ENCODE data around the gene ZNF365.
A peak's percentile ranks its signal among the peaks of the same experiment; 100 is the strongest.
"Not testable (repeated sequence)": the region's sequence is repeated elsewhere in the genome, so short reads cannot be mapped to it uniquely, and the experiment has no call there.

The ZNF365 gene

GRCh38 chr10:62402508-62402907 is 28.3 kb downstream of the ZNF365 start:
- no peak overlapping the region for H2AFZ ChIP-seq (ENCODE audit: low read depth, low read length)
- H3K27me3 ChIP-seq (ENCODE audit: insufficient read depth, low read length), result no peaks in the 10 kb centered on the region
- H3K4me1 ChIP-seq (ENCODE audit: insufficient read depth, low read length), result no peaks in the 10 kb centered on the region
- no peaks in the 10 kb centered on the region for H3K9me3 ChIP-seq (ENCODE audit: low read length)
- no peak overlapping the region for H3K4me3 ChIP-seq (ENCODE audit: low read length)
- no peaks in the 10 kb centered on the region for H3K36me3 ChIP-seq (ENCODE audit: insufficient read depth, low read length)

DNA sequence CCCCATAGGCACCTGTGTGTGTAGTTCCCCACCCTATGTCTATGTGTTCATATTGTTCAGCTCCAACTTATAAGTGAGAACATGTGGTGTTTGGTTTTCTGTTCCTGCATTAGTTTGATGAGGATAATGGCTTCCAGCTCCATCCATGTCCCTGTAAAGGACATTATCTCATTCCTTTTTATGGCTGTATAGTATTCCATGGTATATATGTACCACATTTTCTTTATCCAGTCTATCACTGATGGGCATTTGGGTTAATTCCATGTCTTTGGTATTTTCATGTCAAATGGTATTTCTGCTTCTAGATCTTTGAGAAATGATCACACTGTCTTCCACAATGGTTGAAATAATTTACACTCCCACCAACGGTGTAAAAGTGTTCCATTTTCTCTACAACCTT is 36.4 kb downstream of the ZNF365 start:
- not testable (repeated sequence) for H3K4me1 ChIP-seq (ENCODE audit: insufficient read depth, low read length); H3K9me3 ChIP-seq (ENCODE audit: low read length); H2AFZ ChIP-seq (ENCODE audit: low read depth, low read length); H3K36me3 ChIP-seq (ENCODE audit: insufficient read depth, low read length); H3K4me3 ChIP-seq (ENCODE audit: low read length); H3K27me3 ChIP-seq (ENCODE audit: insufficient read depth, low read length)

GRCh38 chr10:62410934-62411333 is 36.8 kb downstream of the ZNF365 start:
- not testable (repeated sequence) for H3K4me3 ChIP-seq (ENCODE audit: low read length); H3K27me3 ChIP-seq (ENCODE audit: insufficient read depth, low read length); H3K9me3 ChIP-seq (ENCODE audit: low read length); H3K4me1 ChIP-seq (ENCODE audit: insufficient read depth, low read length); H3K36me3 ChIP-seq (ENCODE audit: insufficient read depth, low read length); H2AFZ ChIP-seq (ENCODE audit: low read depth, low read length)

DNA sequence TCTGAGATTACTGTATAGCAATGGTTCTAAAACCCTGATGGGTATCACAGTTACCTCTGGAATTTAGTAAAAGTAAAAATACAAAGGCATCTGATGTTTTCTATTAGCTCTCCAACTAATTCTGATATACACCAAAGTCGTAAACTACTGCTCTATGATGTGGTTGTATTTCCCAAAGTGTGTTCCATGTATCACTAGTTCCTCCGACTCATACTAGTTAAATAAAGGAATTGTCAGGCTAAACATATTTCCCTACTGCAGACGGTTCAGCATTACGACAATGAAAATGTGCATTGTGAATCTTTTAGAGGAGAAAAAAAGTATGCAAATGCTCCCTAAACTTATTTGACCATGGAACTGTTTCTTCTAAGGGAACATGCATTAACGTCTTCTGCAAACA is 38.9 kb downstream of the ZNF365 start:
- no peak overlapping the region for H3K4me3 ChIP-seq (ENCODE audit: low read length)
- H3K4me1 ChIP-seq (ENCODE audit: insufficient read depth, low read length), result no peaks in the 10 kb centered on the region
- H3K36me3 ChIP-seq (ENCODE audit: insufficient read depth, low read length), result no peaks in the 10 kb centered on the region
- no peaks in the 10 kb centered on the region for H3K27me3 ChIP-seq (ENCODE audit: insufficient read depth, low read length)
- no peak overlapping the region for H2AFZ ChIP-seq (ENCODE audit: low read depth, low read length)
- no peaks in the 10 kb centered on the region for H3K9me3 ChIP-seq (ENCODE audit: low read length)

GRCh38 chr10:62413652-62414051 is 39.5 kb downstream of the ZNF365 start:
- Histone ChIP-seq H3K4me3 (ENCODE audit: low read length) (no peak overlapping the region), H3K27me3 (ENCODE audit: insufficient read depth, low read length) (no peaks in the 10 kb centered on the region), H3K4me1 (ENCODE audit: insufficient read depth, low read length) (no peaks in the 10 kb centered on the region), H3K9me3 (ENCODE audit: low read length) (no peaks in the 10 kb centered on the region), H2AFZ (ENCODE audit: low read depth, low read length) (no peak overlapping the region), H3K36me3 (ENCODE audit: insufficient read depth, low read length) (no peaks in the 10 kb centered on the region)

- Histone ChIP-seq H3K9me3 (ENCODE audit: low read length) (no peaks in the 10 kb centered on the region), H3K4me1 (ENCODE audit: insufficient read depth, low read length) (no peaks in the 10 kb centered on the region), H3K4me3 (ENCODE audit: low read length) (no peak overlapping the region), H3K27me3 (ENCODE audit: insufficient read depth, low read length) (no peaks in the 10 kb centered on the region), H2AFZ (ENCODE audit: low read depth, low read length) (no peak overlapping the region), H3K36me3 (ENCODE audit: insufficient read depth, low read length) (no peaks in the 10 kb centered on the region)
These were observed 40.2 kb downstream of the ZNF365 start for GRCh38 chr10:62414359-62414758.

GRCh38 chr10:62422068-62422590 is 48.0 kb downstream of the ZNF365 start:
- Histone ChIP-seq H2AFZ (ENCODE audit: low read depth, low read length) (no peak overlapping the region), H3K4me1 (ENCODE audit: insufficient read depth, low read length) (no peaks in the 10 kb centered on the region), H3K9me3 (ENCODE audit: low read length) (no peaks in the 10 kb centered on the region), H3K4me3 (ENCODE audit: low read length) (no peak overlapping the region), H3K36me3 (ENCODE audit: insufficient read depth, low read length) (no peaks in the 10 kb centered on the region), H3K27me3 (ENCODE audit: insufficient read depth, low read length) (no peaks in the 10 kb centered on the region)

GRCh38 chr10:62424026-62424425 is 49.9 kb downstream of the ZNF365 start:
- Histone ChIP-seq H2AFZ (ENCODE audit: low read depth, low read length) (no peak overlapping the region), H3K27me3 (ENCODE audit: insufficient read depth, low read length) (no peaks in the 10 kb centered on the region), H3K9me3 (ENCODE audit: low read length) (no peaks in the 10 kb centered on the region), H3K4me1 (ENCODE audit: insufficient read depth, low read length) (no peaks in the 10 kb centered on the region), H3K4me3 (ENCODE audit: low read length) (no peak overlapping the region), H3K36me3 (ENCODE audit: insufficient read depth, low read length) (no peaks in the 10 kb centered on the region)

GRCh38 chr10:62426086-62426485 is 51.9 kb downstream of the ZNF365 start:
- Histone ChIP-seq H3K9me3 (ENCODE audit: low read length) (no peaks in the 10 kb centered on the region), H3K36me3 (ENCODE audit: insufficient read depth, low read length) (no peaks in the 10 kb centered on the region), H2AFZ (ENCODE audit: low read depth, low read length) (no peak overlapping the region), H3K4me1 (ENCODE audit: insufficient read depth, low read length) (no peaks in the 10 kb centered on the region), H3K27me3 (ENCODE audit: insufficient read depth, low read length) (no peaks in the 10 kb centered on the region), H3K4me3 (ENCODE audit: low read length) (no peak overlapping the region)

DNA sequence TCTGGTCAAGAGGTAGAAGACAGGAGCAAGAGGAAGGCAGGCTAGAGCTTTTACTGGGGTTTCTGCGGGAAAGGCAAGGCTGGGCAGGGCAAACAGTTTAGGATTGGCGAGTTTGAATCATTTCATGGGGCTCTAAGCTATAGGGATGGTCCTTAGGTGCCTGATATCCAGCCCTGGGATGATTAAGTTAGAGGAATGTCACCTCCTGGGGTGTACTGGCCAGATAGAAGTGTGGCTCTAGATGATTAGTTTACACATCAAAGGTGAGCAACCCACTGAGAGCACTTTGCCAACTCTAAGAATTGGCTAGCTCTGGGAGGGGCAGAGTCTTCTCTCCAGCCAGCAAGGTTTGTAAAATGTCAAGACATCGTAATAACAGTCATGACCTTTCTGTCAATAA is 52.4 kb downstream of the ZNF365 start:
- H2AFZ ChIP-seq (ENCODE audit: low read depth, low read length), result no peak overlapping the region
- no peaks in the 10 kb centered on the region for H3K4me1 ChIP-seq (ENCODE audit: insufficient read depth, low read length)
- no peaks in the 10 kb centered on the region for H3K27me3 ChIP-seq (ENCODE audit: insufficient read depth, low read length)
- no peaks in the 10 kb centered on the region for H3K9me3 ChIP-seq (ENCODE audit: low read length)
- no peaks in the 10 kb centered on the region for H3K36me3 ChIP-seq (ENCODE audit: insufficient read depth, low read length)
- H3K4me3 ChIP-seq (ENCODE audit: low read length), result no peak overlapping the region

- H3K4me1 ChIP-seq (ENCODE audit: insufficient read depth, low read length), result no peaks in the 10 kb centered on the region
- H3K4me3 ChIP-seq (ENCODE audit: low read length), result no peak overlapping the region
- no peaks in the 10 kb centered on the region for H3K36me3 ChIP-seq (ENCODE audit: insufficient read depth, low read length)
- no peak overlapping the region for H2AFZ ChIP-seq (ENCODE audit: low read depth, low read length)
- no peaks in the 10 kb centered on the region for H3K27me3 ChIP-seq (ENCODE audit: insufficient read depth, low read length)
- no peaks in the 10 kb centered on the region for H3K9me3 ChIP-seq (ENCODE audit: low read length)
These were observed 56.7 kb downstream of the ZNF365 start for GRCh38 chr10:62430881-62431280.

DNA sequence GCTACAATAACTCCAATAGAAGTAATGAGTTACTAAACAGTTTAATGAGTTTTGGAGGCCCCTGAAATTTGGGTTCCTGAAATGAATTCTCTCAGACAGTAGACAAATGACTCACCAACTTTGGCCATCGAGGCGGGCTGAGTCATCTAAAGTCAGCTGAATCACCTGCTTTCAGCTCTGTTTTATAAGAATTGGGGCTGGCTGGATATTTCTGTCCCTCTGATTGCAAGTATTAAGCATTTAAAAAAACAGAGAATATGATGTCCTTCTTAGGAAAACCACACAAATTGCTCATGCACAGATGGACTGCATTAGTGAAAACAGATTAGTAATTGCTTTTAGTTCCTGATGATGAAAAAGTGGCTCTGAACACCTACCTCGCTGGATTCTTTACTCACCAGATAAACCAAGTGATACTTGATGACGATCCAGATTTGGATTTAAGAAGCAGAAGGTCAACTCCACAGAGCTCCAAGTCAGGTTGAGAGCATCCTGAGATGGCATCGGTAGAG is 59.1 kb downstream of the ZNF365 start:
- H3K4me1 ChIP-seq (ENCODE audit: insufficient read depth, low read length), result no peaks in the 10 kb centered on the region
- H2AFZ ChIP-seq (ENCODE audit: low read depth, low read length), result peak overlapping the region; percentile 26
- no peaks in the 10 kb centered on the region for H3K36me3 ChIP-seq (ENCODE audit: insufficient read depth, low read length)
- no peak overlapping the region for H3K4me3 ChIP-seq (ENCODE audit: low read length)
- H3K27me3 ChIP-seq (ENCODE audit: insufficient read depth, low read length), result no peaks in the 10 kb centered on the region
- H3K9me3 ChIP-seq (ENCODE audit: low read length), result no peaks in the 10 kb centered on the region

GRCh38 chr10:62433901-62434300 is 59.7 kb downstream of the ZNF365 start:
- H3K9me3 ChIP-seq (ENCODE audit: low read length), result no peaks in the 10 kb centered on the region

GRCh38 chr10:62437696-62438095 is 63.5 kb downstream of the ZNF365 start:
- no peaks in the 10 kb centered on the region for H3K4me1 ChIP-seq (ENCODE audit: insufficient read depth, low read length)
- no peaks in the 10 kb centered on the region for H3K9me3 ChIP-seq (ENCODE audit: low read length)
- no peaks in the 10 kb centered on the region for H3K36me3 ChIP-seq (ENCODE audit: insufficient read depth, low read length)
- no peaks in the 10 kb centered on the region for H3K27me3 ChIP-seq (ENCODE audit: insufficient read depth, low read length)
- H3K4me3 ChIP-seq (ENCODE audit: low read length), result no peak overlapping the region
- no peak overlapping the region for H2AFZ ChIP-seq (ENCODE audit: low read depth, low read length)

More at GRCh38 chr10:62433901-62434300, 59.7 kb downstream of the ZNF365 start:
- Histone ChIP-seq H3K4me3 (ENCODE audit: low read length) (no peak overlapping the region), H3K4me1 (ENCODE audit: insufficient read depth, low read length) (no peaks in the 10 kb centered on the region), H3K27me3 (ENCODE audit: insufficient read depth, low read length) (no peaks in the 10 kb centered on the region), H3K36me3 (ENCODE audit: insufficient read depth, low read length) (no peaks in the 10 kb centered on the region), H2AFZ (ENCODE audit: low read depth, low read length) (no peak overlapping the region)
